NCI-H748 treated with DMSO at 0.1 percent for 48 hours (cell line): ENCODE results near the gene ITGB8.

Experiments used
- DNase-seq: peaks from one replicate; lab custom pipeline; 2025; lab: John Stamatoyannopoulos, UW

Gene ITGB8

DNA sequence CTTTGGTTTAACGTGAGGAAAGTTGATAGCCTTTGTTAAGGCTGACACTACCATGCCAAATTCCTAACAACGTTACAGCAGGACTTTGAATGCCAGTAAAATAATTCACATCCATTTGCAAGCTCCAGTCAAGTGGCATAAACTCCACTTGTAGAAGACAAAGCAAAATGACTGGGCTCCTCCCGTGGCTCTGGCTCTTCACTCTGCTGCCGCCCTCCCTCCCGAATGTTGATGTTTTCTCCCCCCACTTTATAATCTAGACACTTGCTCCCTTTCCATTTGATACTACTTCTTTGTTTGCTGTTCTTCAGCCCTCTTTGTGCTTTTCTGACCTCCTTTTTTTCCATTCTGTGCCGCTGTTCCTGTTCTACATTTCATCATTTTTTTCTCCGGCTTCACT is 22.8 kb upstream of the ITGB8 start:
- DNase-seq = peak; percentile 52

GRCh38 chr7:20310301-20310700 is 20.4 kb upstream of the ITGB8 start:
- DNase-seq = no peak

- peak; percentile 66 for DNase-seq
Measured at GRCh38 chr7:20310963-20311742, 19.5 kb upstream of the ITGB8 start.

- no peak for DNase-seq
Measured at GRCh38 chr7:20311743-20312042, 19.0 kb upstream of the ITGB8 start.

DNA sequence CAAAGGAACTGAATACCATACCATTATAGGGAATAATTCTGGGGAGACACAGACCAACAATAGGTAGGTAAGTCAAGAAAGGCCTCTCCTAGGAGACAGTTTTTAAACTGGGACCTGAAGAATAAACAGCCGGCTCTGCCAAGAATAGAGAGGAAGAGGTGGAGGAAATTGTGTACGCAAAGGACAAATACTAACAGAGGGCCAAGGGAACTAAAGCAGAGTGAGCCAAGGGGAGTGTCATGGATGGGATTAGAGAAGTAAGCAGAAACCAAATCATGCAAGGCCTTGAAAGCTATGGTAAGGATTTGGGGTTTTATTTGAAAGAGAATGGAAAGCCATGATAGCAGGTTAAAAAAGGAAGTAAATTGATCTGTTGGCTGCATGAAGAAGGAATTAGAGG is 18.1 kb upstream of the ITGB8 start:
- no peak for DNase-seq

- DNase-seq = no peak
Measured at GRCh38 chr7:20313626-20314025, 17.1 kb upstream of the ITGB8 start.

- no peak for DNase-seq
Measured at GRCh38 chr7:20314198-20314597, 16.5 kb upstream of the ITGB8 start.

DNA sequence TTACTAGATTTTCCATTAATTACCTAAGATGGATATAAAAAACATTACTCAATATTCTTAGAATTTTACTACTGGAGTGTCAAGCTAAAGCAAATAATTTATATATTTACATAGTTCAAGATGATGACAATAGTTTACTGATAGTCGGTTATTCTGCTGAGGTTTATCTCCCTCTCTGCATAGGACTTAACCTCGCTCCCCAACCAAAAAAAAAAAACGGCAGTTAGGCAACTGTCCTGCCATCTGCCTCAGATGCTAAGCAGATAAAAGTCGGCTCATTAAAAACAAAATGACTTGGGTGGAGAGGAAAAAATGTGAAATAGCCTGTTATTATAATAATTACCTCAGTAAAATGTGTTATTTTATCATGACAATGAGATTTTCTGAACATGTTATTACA is 14.0 kb upstream of the ITGB8 start:
- DNase-seq = no peak

DNA sequence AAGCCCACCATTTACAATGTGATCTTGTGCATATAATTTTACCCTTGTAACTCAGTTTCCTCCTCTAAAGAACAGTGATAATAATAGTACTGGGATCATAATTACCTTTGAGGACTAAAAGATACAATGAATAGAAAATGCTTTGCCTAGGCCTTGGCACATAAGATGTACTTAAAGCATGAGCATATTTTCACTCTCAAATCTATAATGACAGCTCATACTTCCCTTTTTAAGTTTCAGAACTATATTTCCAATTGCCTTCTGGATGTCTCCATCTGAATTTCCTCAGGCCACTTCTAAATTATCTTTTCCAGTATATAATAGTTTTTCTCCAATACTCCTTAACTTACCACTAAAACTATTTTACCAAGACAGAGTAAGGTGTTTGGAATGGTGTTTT is 13.3 kb upstream of the ITGB8 start:
- DNase-seq = no peak

DNA sequence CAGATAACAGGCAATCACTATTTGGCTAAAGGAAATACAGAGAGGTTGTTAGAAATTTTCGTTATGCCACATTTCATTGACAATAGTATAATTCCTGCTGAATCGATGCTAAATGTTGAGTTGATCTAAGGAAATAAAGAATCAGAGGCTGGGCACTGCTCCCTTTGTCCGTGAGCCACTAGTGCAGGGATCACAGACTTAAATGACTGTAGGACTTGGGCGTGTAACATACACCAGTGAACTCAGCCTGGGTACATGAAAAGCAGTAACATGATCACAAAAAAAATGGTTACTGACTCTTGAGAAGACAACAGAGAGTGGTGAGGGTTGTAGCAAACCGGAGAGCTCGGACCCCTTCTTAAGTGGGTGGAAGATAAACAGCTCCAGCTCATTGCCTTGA is 11.8 kb upstream of the ITGB8 start:
- no peak for DNase-seq

GRCh38 chr7:20320322-20320721 is 10.4 kb upstream of the ITGB8 start:
- DNase-seq = no peak

DNA sequence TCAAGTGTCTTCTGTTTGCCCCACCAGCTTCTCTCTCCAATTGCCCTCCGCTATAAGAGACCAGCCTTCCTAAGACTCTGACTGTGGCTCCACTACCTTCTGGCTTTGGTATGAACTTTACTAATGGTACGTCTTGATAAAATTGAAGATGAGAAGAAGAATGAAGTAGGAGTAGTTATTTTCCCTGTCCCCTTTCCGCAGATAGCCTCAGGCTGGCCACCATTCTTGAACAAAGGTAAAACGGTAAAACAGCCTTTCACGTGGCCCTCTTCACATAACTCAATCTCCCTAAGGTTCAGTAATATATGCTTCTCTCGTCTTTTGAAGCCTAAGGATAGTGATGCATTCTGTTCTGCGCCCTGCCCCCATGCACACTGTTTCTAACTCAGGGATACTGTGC is 9.9 kb upstream of the ITGB8 start:
- DNase-seq = no peak

DNA sequence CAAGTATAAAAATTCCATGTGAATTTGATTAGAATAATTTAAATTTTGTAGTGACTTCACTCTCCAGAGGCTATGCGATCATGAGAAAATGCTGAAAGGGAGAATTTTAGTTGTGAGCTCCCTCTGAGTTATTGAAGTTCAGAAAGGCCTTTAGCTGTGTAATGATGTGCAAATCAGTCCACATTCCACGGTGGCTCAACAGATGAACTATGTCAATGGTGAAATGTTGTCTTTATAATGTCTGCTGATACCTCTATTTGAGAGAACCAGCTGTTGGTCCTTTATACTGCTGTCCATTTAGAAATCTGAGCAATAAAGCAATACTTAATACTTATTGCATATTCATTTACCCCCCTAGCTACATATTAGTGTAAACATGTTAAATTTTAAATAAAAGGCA is 7.1 kb upstream of the ITGB8 start:
- DNase-seq = no peak

GRCh38 chr7:20326342-20326741 is 4.4 kb upstream of the ITGB8 start:
- no peak for DNase-seq

GRCh38 chr7:20327055-20327454 is 3.6 kb upstream of the ITGB8 start:
- no peak for DNase-seq

DNA sequence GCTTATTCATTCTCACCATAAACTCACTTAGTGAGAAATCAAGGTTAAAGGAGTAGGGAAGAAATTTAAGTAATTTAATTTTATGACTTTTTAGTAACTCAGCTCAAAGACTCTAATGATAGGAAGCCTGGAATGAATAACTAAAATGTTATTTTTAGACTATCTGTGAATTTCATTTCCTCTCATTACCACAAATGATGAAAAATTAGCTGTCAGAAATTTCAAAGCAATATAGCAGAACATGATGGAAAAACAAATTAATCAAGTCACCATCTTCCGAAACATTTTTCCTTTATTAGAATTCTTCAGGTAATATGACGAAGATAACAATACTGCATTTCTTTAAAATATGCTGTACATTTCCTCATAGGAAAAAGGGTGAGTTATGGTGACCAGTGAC is 2.7 kb upstream of the ITGB8 start:
- DNase-seq = no peak

GRCh38 chr7:20328692-20329091 is 2.0 kb upstream of the ITGB8 start:
- no peak for DNase-seq

DNA sequence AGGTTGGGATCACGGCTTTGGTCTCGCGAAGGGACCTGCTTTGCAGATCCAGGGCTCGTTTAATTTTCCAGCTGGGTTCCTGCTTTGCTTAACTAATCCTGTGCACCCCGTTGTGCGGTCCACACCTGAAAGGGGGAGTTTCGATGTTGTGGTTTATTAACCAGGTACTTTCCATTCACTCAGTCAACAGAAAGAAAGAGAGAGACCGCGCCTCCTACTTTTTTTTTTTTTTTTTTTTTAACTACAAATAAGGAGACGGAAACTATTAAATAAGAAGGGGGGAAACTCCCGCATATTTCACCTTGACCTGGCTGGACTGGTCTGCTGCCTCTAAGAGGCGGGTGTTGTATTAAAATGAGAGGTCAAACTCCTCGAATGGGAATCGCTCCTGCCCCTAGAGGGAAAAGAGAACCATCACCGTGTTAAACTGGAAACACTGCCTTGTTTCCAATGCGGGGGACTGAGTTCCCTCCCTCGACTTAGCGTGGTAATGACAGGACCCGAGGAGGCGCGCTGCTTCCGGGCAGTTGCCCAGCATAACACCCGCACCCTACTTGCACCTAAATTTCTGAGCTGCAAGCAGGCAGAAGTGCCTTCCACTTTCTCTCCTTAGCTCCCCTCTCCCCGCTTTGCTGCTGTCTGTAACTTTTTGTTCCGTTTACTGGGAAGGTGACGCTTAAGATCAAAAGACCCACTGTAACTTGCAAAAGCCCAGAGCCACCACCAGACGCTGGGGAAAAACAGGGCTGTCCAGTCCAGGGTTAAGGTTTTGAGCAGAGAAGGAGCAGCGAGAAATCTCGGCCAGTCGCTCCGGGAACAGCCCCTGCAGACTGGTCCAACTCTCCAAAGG is 1.1 kb upstream of the ITGB8 start:
- peak; percentile 82 for DNase-seq

GRCh38 chr7:20330928-20331909 is 519 bp downstream of the ITGB8 start:
- peak; percentile 62 for DNase-seq

GRCh38 chr7:20331910-20332813 is 1.5 kb downstream of the ITGB8 start:
- no peak for DNase-seq

GRCh38 chr7:20338285-20338684 is 7.6 kb downstream of the ITGB8 start:
- DNase-seq = no peak
